Transverse colon (tissue), 4 donors: ENCODE results near the gene MPRIP.

ENCODE experiments used
- CTCF ChIP-seq, 5 experiments: fragments of 200-600 bp in 3 of 5; fragments of 450-650 bp in 2 of 5; sonication (generic) in 3 of 5; IDR thresholded peaks; 1 replicate in 2 of 5; 2 replicates in 3 of 5; pipeline ENCODE4 v1.5.1; 2016 to 2017; ENCODE audit warnings: antibody characterized with exemption in 5 of 5, inconsistent platforms in 3 of 5, mild to moderate bottlenecking in 2 of 5, moderate library complexity in 1 of 5
- EP300 ChIP-seq: sonication (generic); formaldehyde crosslinking; IDR thresholded peaks from one replicate; pipeline ENCODE4 v1.6.1; 2017; ENCODE audit warnings: antibody characterized with exemption, low read depth
- POLR2A ChIP-seq: fragments of 450-650 bp; IDR thresholded peaks from one replicate; pipeline ENCODE4 v1.6.1; 2016; ENCODE audit warnings: antibody characterized with exemption, mild to moderate bottlenecking, moderate library complexity
- POLR2AphosphoS5 ChIP-seq, 3 donors: sonication (generic); formaldehyde crosslinking; IDR thresholded peaks; one replicate each; pipeline ENCODE4 v1.6.1; 2016; ENCODE audit warnings: antibody characterized with exemption in 3 of 3

GRCh38 chr17:17069849-17070248 lies 27.6 kb downstream of the MPRIP start:
- TF ChIP-seq CTCF (IDR thresholded peaks at IDR 0.05) (no peak), POLR2AphosphoS5 (IDR thresholded peaks at IDR 0.05) (no peak), POLR2A (no peak), EP300 (no peak)
